Left colon (tissue), 2 donors: ENCODE results near the gene NR3C2. TPM values are rescaled to one million over a fixed set of nuclear protein-coding genes. Genes with fewer than 3 reads are reported as not detected.

Source experiments
- ATAC-seq: fragments of 200-7000 bp; cut with Tn5 transposase; one replicate; pipeline ENCODE4 v1.9.1; 2020; ENCODE audit warnings: mild to moderate bottlenecking, moderate library complexity
- DNase-seq, 2 donors: peaks; one replicate each; pipeline ENCODE4 v3.0.0-alpha.2; 2020
- intact Hi-C, 2 donors: fragments of 100-400 bp; cut with DNase I in 1 of 2; cut with micrococcal nuclease in 1 of 2; formaldehyde crosslinking; loops; one replicate each; pipeline versions ENCODE4 v1.11.2 to v1.14.0; 2022; cut with DNase I, micrococcal nuclease
- total RNA-seq, 2 donors: library from RNA; stranded (reverse); fragmentation: NEBNext Ultra II Directional; extraction: Animal tissue kit (Norgen Biotek cat#: 25700); gene quantifications; one replicate each; pipeline ENCODE4 v1.2.1, GENCODE V29; 2021
- donor health status: DM: no; HTN: no; CAD: no.
- donor health status: DM: yes; HTN: yes; CAD: no.

The NR3C2 gene
- total RNA-seq, 2 donors from 2014 or later, result 113 to 131 TPM

GRCh38 chr4:148081267-148081666 is 360.9 kb downstream of the NR3C2 start:
- DNase-seq (no peak), ATAC-seq (no peak)
- intact Hi-C loops, result no loop called here

GRCh38 chr4:148079961-148080360 is 362.3 kb downstream of the NR3C2 start:
- intact Hi-C loops, result no loop called here
- no peak for ATAC-seq
- DNase-seq, result no peak

GRCh38 chr4:148078061-148078460 is 364.2 kb downstream of the NR3C2 start:
- no peak for DNase-seq
- intact Hi-C loops, result no loop called here
- no peak for ATAC-seq

GRCh38 chr4:148077581-148077980 is 364.6 kb downstream of the NR3C2 start:
- intact Hi-C loops, result no loop called here
- DNase-seq (no peak), ATAC-seq (no peak)

GRCh38 chr4:148076964-148077363 is 365.2 kb downstream of the NR3C2 start:
- intact Hi-C loops, result no loop called here
- ATAC-seq, result no peak
- DNase-seq, result no peak

- intact Hi-C loops, result no loop called here
- ATAC-seq, result no peak
- DNase-seq, result no peak
These were observed 366.8 kb downstream of the NR3C2 start for GRCh38 chr4:148075438-148075837.

GRCh38 chr4:148074462-148074861 is 367.8 kb downstream of the NR3C2 start:
- intact Hi-C loops, result no loop called here
- DNase-seq (no peak), ATAC-seq (peak; percentile 21)

- intact Hi-C loops, result no loop called here
- no peak for ATAC-seq
- DNase-seq, result no peak
These were observed 368.9 kb downstream of the NR3C2 start for GRCh38 chr4:148073349-148073748.

- ATAC-seq (no peak), DNase-seq (no peak)
- intact Hi-C loops, result no loop called here
These were observed 369.4 kb downstream of the NR3C2 start for GRCh38 chr4:148072789-148073188.

- intact Hi-C loops, result no loop called here
- ATAC-seq (no peak), DNase-seq (no peak)
These were observed 371.2 kb downstream of the NR3C2 start for GRCh38 chr4:148071009-148071408.

- no peak for DNase-seq
- no peak for ATAC-seq
- intact Hi-C loops, result no loop called here
These were observed 372.4 kb downstream of the NR3C2 start for GRCh38 chr4:148069895-148070178.

- ATAC-seq (no peak), DNase-seq (no peak)
- intact Hi-C loops, result no loop called here
These were observed 372.9 kb downstream of the NR3C2 start for GRCh38 chr4:148069086-148069894.

- intact Hi-C loops, result no loop called here
- no peak for ATAC-seq
- no peak for DNase-seq
These were observed 373.9 kb downstream of the NR3C2 start for GRCh38 chr4:148068065-148068911.

GRCh38 chr4:148067301-148067916 is 374.8 kb downstream of the NR3C2 start:
- intact Hi-C loops, result no loop called here
- ATAC-seq (no peak), DNase-seq (no peak)

- ATAC-seq, result no peak
- intact Hi-C loops, result no loop called here
- DNase-seq, result no peak
These were observed 377.1 kb downstream of the NR3C2 start for GRCh38 chr4:148065075-148065474.

GRCh38 chr4:148064451-148064850 is 377.8 kb downstream of the NR3C2 start:
- ATAC-seq (no peak), DNase-seq (no peak)
- intact Hi-C loops, result no loop called here

- ATAC-seq, result no peak
- DNase-seq, result no peak
- intact Hi-C loops, result no loop called here
These were observed 379.8 kb downstream of the NR3C2 start for GRCh38 chr4:148062301-148062950.

- ATAC-seq (peak; percentile 67), DNase-seq (peak; percentile 34 to 43)
- intact Hi-C loops, result no loop called here
These were observed 380.4 kb downstream of the NR3C2 start for GRCh38 chr4:148061795-148062194.

- intact Hi-C loops, result no loop called here
- DNase-seq (no peak), ATAC-seq (peak; percentile 65)
These were observed 381.1 kb downstream of the NR3C2 start for GRCh38 chr4:148061141-148061481.
